ENCODE results near the gene PIGC.

GRCh38 chr1:172482044-172482443 lies 38.2 kb upstream of the PIGC start:
- TF ChIP-seq, protein P1, sequence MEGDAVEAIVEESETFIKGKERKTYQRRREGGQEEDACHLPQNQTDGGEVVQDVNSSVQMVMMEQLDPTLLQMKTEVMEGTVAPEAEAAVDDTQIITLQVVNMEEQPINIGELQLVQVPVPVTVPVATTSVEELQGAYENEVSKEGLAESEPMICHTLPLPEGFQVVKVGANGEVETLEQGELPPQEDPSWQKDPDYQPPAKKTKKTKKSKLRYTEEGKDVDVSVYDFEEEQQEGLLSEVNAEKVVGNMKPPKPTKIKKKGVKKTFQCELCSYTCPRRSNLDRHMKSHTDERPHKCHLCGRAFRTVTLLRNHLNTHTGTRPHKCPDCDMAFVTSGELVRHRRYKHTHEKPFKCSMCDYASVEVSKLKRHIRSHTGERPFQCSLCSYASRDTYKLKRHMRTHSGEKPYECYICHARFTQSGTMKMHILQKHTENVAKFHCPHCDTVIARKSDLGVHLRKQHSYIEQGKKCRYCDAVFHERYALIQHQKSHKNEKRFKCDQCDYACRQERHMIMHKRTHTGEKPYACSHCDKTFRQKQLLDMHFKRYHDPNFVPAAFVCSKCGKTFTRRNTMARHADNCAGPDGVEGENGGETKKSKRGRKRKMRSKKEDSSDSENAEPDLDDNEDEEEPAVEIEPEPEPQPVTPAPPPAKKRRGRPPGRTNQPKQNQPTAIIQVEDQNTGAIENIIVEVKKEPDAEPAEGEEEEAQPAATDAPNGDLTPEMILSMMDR (IDR thresholded peaks at IDR 0.05; ENCODE audit: extremely low read depth in 1 of 2, insufficient read depth in 1 of 2, low read depth in 1 of 2, low read length in 2 of 2) = no peak
- TF ChIP-seq POLR2AphosphoS5 (IDR thresholded peaks at IDR 0.05; ENCODE audit: insufficient read depth, low read depth, low read length) (no peak), POLR2A (IDR thresholded peaks at IDR 0.05; ENCODE audit: low read depth, low read length) (no peak), EZH2 (IDR thresholded peaks at IDR 0.05; ENCODE audit: borderline replicate concordance, low read depth, low read length, severe bottlenecking) (no peak), MYC (IDR thresholded peaks at IDR 0.05; ENCODE audit: low read depth, low read length) (no peak), JUN (IDR thresholded peaks at IDR 0.05; ENCODE audit: borderline replicate concordance, insufficient read depth, insufficient read length, low read depth) (no peak), FOS (IDR thresholded peaks at IDR 0.05; ENCODE audit: borderline replicate concordance, insufficient read depth, low read length) (no peak), GATA2 (IDR thresholded peaks at IDR 0.05; ENCODE audit: insufficient read depth, insufficient read length, low read depth, low read length) (no peak)
- TF ChIP-seq, protein P2, sequence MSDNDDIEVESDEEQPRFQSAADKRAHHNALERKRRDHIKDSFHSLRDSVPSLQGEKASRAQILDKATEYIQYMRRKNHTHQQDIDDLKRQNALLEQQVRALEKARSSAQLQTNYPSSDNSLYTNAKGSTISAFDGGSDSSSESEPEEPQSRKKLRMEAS (IDR thresholded peaks at IDR 0.05; ENCODE audit: insufficient read depth, insufficient read length) = no peak
